H1 (cell line): Measurements from ENCODE around the gene BLTP2.

ENCODE experiments used
- CTCF ChIP-seq, 3 experiments: IDR thresholded peaks; 1 replicate in 2 of 3; 2 replicates in 1 of 3; pipeline versions ENCODE4 v1.5.1 to v1.6.1; 2011; ENCODE audit warnings: low read length in 3 of 3, mild to moderate bottlenecking in 3 of 3, inconsistent platforms in 2 of 3, low read depth in 1 of 3, moderate library complexity in 1 of 3; ENCODE audit not compliant: insufficient read depth in 1 of 3; ENCODE audit errors: control extremely low read depth in 1 of 3
- RFX5 ChIP-seq: IDR thresholded peaks from 2 replicates; pipeline ENCODE4 v1.6.1; 2011; ENCODE audit warnings: low read depth, low read length, improper control_type of control experiment, borderline replicate concordance

- TF ChIP-seq CTCF (IDR thresholded peaks at IDR 0.05; ENCODE audit: control extremely low read depth in 1 of 3, insufficient read depth in 1 of 3, low read depth in 1 of 3, low read length in 3 of 3), result no peak
- TF ChIP-seq RFX5, result no peak
Measured at GRCh38 chr17:28644787-28645575, at the start of gene BLTP2.
